ENCODE measurements around the gene MERTK. TPM values are rescaled to one million over a fixed set of nuclear protein-coding genes. Genes with fewer than 3 reads are reported as not detected.
"Not testable (repeated sequence)": the region's sequence is repeated elsewhere in the genome, so short reads cannot be mapped to it uniquely, and the experiment has no call there.

Gene MERTK
- total and polyA plus RNA-seq, 2 experiments from 2014 or later: under 0.01 TPM; not detected in 1

DNA sequence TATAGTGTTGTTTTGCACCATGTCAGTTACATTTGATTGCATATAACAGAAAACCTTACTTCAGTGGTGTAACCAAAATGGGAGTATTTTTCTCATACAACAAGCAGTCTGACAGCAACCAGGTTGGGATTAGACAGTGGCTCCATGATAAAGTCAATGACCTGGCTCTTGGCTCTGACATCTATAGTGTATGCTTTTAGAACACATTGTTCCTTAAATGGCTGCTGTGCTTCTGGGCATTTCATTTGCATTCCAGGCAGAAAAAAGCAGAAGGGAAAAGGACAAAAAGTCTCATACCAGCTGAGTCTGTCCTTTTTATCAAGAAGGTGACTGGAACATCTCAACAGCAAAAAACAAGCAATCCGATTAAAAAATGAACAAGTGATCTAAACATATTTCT, 10.2 kb downstream of the MERTK start:
- H4K20me1 ChIP-seq (ENCODE audit: insufficient read depth): no peaks in the 10 kb centered on the region
- H3K4me2 ChIP-seq (ENCODE audit: unreplicated experiment): no peak overlapping the region
- no peaks in the 10 kb centered on the region for H3K9me3 ChIP-seq (ENCODE audit: low read depth)
- H3K4me3 ChIP-seq: no peak overlapping the region
- no peak overlapping the region for H2AFZ ChIP-seq
- no peaks in the 10 kb centered on the region for H3F3A ChIP-seq (ENCODE audit: insufficient read depth)
- H3K9ac ChIP-seq: no peak overlapping the region
- peaks cover 42% of the 10 kb centered on the region for H3K27me3 ChIP-seq (replicated peaks; ENCODE audit: insufficient read depth)
- H3K36me3 ChIP-seq (ENCODE audit: low read depth): no peaks in the 10 kb centered on the region
- no peaks in the 10 kb centered on the region for H3K4me1 ChIP-seq (ENCODE audit: insufficient read depth)
- no peak for TF ChIP-seq EZH2phosphoT487 (IDR thresholded peaks at IDR 0.05; ENCODE audit: insufficient read depth, low read depth)
- no peak for TF ChIP-seq EZH2 (IDR thresholded peaks at IDR 0.05; ENCODE audit: insufficient read depth, poor library complexity, severe bottlenecking)
- 49 to 61% methylated on average over 1 of the region's 1 CpG for WGBS, 2 experiments (ENCODE audit: low coverage in 1 of 2, low lambda C conversion rate in 2 of 2, missing lambda C conversion rate in 2 of 2)
- no peak for DNase-seq
- no peaks in the 10 kb centered on the region for H3K79me2 ChIP-seq (ENCODE audit: insufficient read depth)
- no peak overlapping the region for H3K27ac ChIP-seq
- in situ Hi-C loops (cut with MboI): loop anchor here (10.0 kb wide), 1 partner anchor 126 kb away; no protein-coding TSS in a partner anchor
- H3K9me2 ChIP-seq (ENCODE audit: insufficient read depth): no peaks in the 10 kb centered on the region

DNA sequence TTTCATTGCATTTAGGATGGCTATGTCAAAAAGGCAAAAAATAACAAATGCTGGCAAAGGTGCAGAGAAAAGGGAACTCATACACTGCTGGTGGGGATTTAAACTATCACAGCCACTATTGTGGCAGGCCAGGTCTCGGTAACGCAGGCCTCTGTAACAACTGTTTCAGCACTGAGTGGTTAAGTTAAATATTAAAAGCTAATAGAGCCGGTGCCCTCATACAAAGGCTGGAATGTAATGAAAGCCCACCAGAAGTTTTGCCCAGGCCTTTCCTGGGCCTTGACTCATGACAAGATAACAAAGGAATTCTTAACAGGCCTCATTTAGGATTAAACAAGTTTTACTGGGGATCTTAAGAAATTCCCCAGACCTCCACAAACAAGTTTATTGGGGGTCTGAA, 10.7 kb downstream of the MERTK start:
- Histone ChIP-seq H3K4me1 (ENCODE audit: insufficient read depth) (no peaks in the 10 kb centered on the region), H3K4me2 (ENCODE audit: unreplicated experiment) (no peak overlapping the region), H3K27ac (no peak overlapping the region), H3K4me3 (no peak overlapping the region), H3K79me2 (ENCODE audit: insufficient read depth) (no peaks in the 10 kb centered on the region), H3K9me2 (ENCODE audit: insufficient read depth) (no peaks in the 10 kb centered on the region), H3K36me3 (ENCODE audit: low read depth) (no peaks in the 10 kb centered on the region), H4K20me1 (ENCODE audit: insufficient read depth) (no peaks in the 10 kb centered on the region), H3K27me3 (replicated peaks; ENCODE audit: insufficient read depth) (peaks cover 40% of the 10 kb centered on the region), H2AFZ (no peak overlapping the region), H3K9me3 (ENCODE audit: low read depth) (no peaks in the 10 kb centered on the region), H3K9ac (no peak overlapping the region), H3F3A (ENCODE audit: insufficient read depth) (no peaks in the 10 kb centered on the region)
- no peak for DNase-seq
- no peak for TF ChIP-seq EZH2phosphoT487 (IDR thresholded peaks at IDR 0.05; ENCODE audit: insufficient read depth, low read depth)
- no peak for TF ChIP-seq EZH2 (IDR thresholded peaks at IDR 0.05; ENCODE audit: insufficient read depth, poor library complexity, severe bottlenecking)
- in situ Hi-C loops (cut with MboI): loop anchor here (10.0 kb wide), 1 partner anchor 126 kb away; no protein-coding TSS in a partner anchor
- WGBS, 2 experiments (ENCODE audit: low coverage in 1 of 2, low lambda C conversion rate in 2 of 2, missing lambda C conversion rate in 2 of 2): 73 to 76% methylated on average over 3 of the region's 3 CpGs

DNA sequence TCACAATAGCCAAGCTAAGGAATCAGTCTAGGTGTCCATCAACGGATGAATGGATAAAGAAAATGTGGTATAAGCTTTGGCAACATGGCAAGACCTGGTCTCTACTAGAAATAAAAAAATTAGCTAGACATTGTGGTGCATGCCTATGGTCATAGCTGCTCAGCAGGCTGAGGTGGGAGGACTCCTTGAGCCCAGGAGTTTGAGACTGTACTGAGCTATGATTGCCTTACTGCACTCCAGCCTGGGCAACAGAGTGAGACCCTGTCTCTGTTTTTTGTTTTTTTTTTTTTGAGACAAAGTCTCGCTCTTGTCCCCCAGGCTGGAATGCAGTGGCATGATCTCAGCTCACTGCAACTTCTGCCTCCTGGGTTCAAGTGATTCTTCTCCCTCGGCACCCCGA, 11.6 kb downstream of the MERTK start:
- H3K4me2 ChIP-seq (ENCODE audit: unreplicated experiment); H4K20me1 ChIP-seq (ENCODE audit: insufficient read depth); H3K79me2 ChIP-seq (ENCODE audit: insufficient read depth); H3K27ac ChIP-seq; H3K36me3 ChIP-seq (ENCODE audit: low read depth); H3F3A ChIP-seq (ENCODE audit: insufficient read depth); H2AFZ ChIP-seq; DNase-seq; H3K4me1 ChIP-seq (ENCODE audit: insufficient read depth); H3K4me3 ChIP-seq; H3K9me2 ChIP-seq (ENCODE audit: insufficient read depth); H3K9ac ChIP-seq; H3K9me3 ChIP-seq (ENCODE audit: low read depth): not testable (repeated sequence)
- peaks cover 33% of the 10 kb centered on the region for H3K27me3 ChIP-seq (replicated peaks; ENCODE audit: insufficient read depth)
- 90 to 92% methylated on average over 4 of the region's 4 CpGs for WGBS, 2 experiments (ENCODE audit: low coverage in 1 of 2, low lambda C conversion rate in 2 of 2, missing lambda C conversion rate in 2 of 2)
- in situ Hi-C loops (cut with MboI): loop anchor here (10.0 kb wide), 1 partner anchor 125 kb away; no protein-coding TSS in a partner anchor

DNA sequence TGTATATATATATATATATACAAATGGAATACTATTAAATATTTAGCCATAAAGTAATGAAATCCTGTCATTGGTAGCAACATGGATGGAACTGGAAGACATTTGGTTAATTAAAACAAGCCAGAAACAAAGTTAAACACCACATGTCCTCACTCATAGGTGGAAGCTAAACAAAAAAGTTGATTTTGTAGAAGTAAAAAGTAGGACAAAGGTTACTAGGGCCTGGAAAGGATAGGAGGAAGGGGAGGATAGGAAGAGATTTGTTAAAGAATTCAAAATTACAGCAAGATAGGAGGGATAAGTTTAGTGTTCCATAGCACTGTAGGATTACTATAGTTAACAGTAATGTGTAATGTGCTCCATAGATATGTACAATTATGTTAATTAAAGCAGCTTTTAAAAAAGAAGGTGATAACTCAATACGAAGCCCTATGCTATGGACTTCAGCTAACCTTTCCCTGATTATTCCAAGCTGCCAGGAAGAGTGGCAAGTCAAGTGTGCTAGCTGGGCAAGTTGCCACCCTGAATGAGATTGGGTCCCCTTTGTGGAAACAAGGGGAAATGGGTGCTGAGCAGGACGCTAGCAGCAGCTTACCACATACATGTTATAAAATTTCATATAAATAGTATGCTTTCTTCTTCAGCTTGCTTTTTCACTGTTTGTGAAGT, 12.3 kb downstream of the MERTK start:
- no peaks in the 10 kb centered on the region for H3K9me2 ChIP-seq (ENCODE audit: insufficient read depth)
- WGBS, 2 experiments (ENCODE audit: low coverage in 1 of 2, low lambda C conversion rate in 2 of 2, missing lambda C conversion rate in 2 of 2): 92 to 96% methylated on average over 2 of the region's 2 CpGs
- no peak overlapping the region for H3K9ac ChIP-seq
- no peak overlapping the region for H2AFZ ChIP-seq
- no peaks in the 10 kb centered on the region for H3K36me3 ChIP-seq (ENCODE audit: low read depth)
- peaks cover 30% of the 10 kb centered on the region for H3K27me3 ChIP-seq (replicated peaks; ENCODE audit: insufficient read depth)
- H3K27ac ChIP-seq: no peak overlapping the region
- no peaks in the 10 kb centered on the region for H3K9me3 ChIP-seq (ENCODE audit: low read depth)
- in situ Hi-C loops (cut with MboI): no loop called here
- H4K20me1 ChIP-seq (ENCODE audit: insufficient read depth): no peaks in the 10 kb centered on the region
- H3K4me1 ChIP-seq (ENCODE audit: insufficient read depth): no peaks in the 10 kb centered on the region
- no peaks in the 10 kb centered on the region for H3K79me2 ChIP-seq (ENCODE audit: insufficient read depth)
- no peak overlapping the region for H3K4me2 ChIP-seq (ENCODE audit: unreplicated experiment)
- no peaks in the 10 kb centered on the region for H3F3A ChIP-seq (ENCODE audit: insufficient read depth)
- TF ChIP-seq EZH2phosphoT487 (IDR thresholded peaks at IDR 0.05; ENCODE audit: insufficient read depth, low read depth) (no peak), EZH2 (IDR thresholded peaks at IDR 0.05; ENCODE audit: insufficient read depth, poor library complexity, severe bottlenecking) (no peak)
- no peak for DNase-seq
- no peak overlapping the region for H3K4me3 ChIP-seq

DNA sequence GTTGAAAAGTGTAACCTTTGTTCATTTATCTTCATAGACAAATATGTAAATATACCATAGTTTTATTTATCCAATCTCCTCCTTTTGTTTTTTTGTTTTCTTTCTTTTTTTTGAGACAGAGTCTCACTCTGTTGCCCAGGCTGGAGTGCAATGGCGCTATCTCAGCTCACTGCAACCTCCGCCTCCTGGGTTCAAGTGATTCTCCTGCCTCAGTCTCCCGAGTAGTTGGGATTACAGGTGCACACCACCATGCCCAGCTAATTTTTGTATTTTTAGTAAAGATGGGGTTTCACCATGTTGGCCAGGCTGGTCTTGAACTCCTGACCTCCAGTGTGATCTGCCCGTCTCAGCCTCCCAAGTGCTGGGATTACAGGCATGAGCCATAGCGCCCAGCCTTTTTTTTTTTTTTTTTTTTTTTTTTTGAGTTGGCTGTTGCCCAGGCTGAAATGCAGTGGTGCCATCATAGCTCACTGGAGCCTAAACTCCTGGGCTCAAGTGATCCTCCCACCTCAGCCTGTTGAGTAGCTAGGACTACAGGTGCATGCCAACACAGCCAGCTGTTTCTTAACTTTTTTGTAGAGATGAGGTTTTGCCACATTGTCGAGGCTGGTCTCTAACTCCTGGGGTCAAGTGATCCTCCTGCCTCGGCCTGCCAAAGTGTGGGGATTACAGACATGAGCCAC, 13.0 kb downstream of the MERTK start:
- H3K36me3 ChIP-seq (ENCODE audit: low read depth); H3K79me2 ChIP-seq (ENCODE audit: insufficient read depth); H3K27ac ChIP-seq; H3K4me3 ChIP-seq; H3K4me1 ChIP-seq (ENCODE audit: insufficient read depth); DNase-seq; H3F3A ChIP-seq (ENCODE audit: insufficient read depth); H2AFZ ChIP-seq; H3K9me3 ChIP-seq (ENCODE audit: low read depth); H4K20me1 ChIP-seq (ENCODE audit: insufficient read depth); in situ Hi-C loops (cut with MboI); H3K9me2 ChIP-seq (ENCODE audit: insufficient read depth); H3K4me2 ChIP-seq (ENCODE audit: unreplicated experiment); H3K9ac ChIP-seq: not testable (repeated sequence)
- H3K27me3 ChIP-seq (replicated peaks; ENCODE audit: insufficient read depth): peaks cover 31% of the 10 kb centered on the region
- 82 to 87% methylated on average over 6 to 7 of the region's 7 CpGs for WGBS, 2 experiments (ENCODE audit: low coverage in 1 of 2, low lambda C conversion rate in 2 of 2, missing lambda C conversion rate in 2 of 2)

All from GM23248 (cell line).